ENCODE data around the gene CA11.
"Not testable (repeated sequence)": the region's sequence is repeated elsewhere in the genome, so short reads cannot be mapped to it uniquely, and the experiment has no call there.

Gene CA11

GRCh38 chr19:48641850-48642249 lies 4.1 kb downstream of the CA11 start:
- no peak for DNase-seq (ENCODE audit: low read depth in 2 of 2)

GRCh38 chr19:48639483-48640375 lies 6.3 kb downstream of the CA11 start:
- no peak for DNase-seq (ENCODE audit: low read depth in 2 of 2)

GRCh38 chr19:48638831-48639381 lies 7.1 kb downstream of the CA11 start:
- no peak for DNase-seq (ENCODE audit: low read depth in 2 of 2)

- DNase-seq (ENCODE audit: low read depth in 2 of 2) = peak; percentile 55 to 75
These were observed 7.8 kb downstream of the CA11 start for GRCh38 chr19:48637948-48638830.

GRCh38 chr19:48637449-48637947 lies 8.5 kb downstream of the CA11 start:
- DNase-seq (ENCODE audit: low read depth in 2 of 2) = peak; percentile 99 to 100

- DNase-seq (ENCODE audit: low read depth in 2 of 2) = no peak
These were observed 9.0 kb downstream of the CA11 start, which contains the start of gene DBP for GRCh38 chr19:48636859-48637448. DBP (minus strand) TSS chr19:48637379; CDS start chr19:48636994, 385 bp downstream.

- no peak for DNase-seq (ENCODE audit: low read depth in 2 of 2)
These were observed 9.8 kb downstream of the CA11 start for GRCh38 chr19:48635966-48636858.

GRCh38 chr19:48635263-48635965 lies 10.6 kb downstream of the CA11 start:
- peak; percentile 55 to 57 for DNase-seq (ENCODE audit: low read depth in 2 of 2)

GRCh38 chr19:48634424-48635262 lies 11.3 kb downstream of the CA11 start:
- DNase-seq (ENCODE audit: low read depth in 2 of 2) = peak; percentile 81 to 83

- no peak for DNase-seq (ENCODE audit: low read depth in 2 of 2)
These were observed 12.0 kb downstream of the CA11 start for GRCh38 chr19:48634036-48634342.

- no peak for DNase-seq (ENCODE audit: low read depth in 2 of 2)
These were observed 12.6 kb downstream of the CA11 start for GRCh38 chr19:48633148-48634035.

- DNase-seq (ENCODE audit: low read depth in 2 of 2) = no peak
These were observed 13.3 kb downstream of the CA11 start for GRCh38 chr19:48632692-48633147.

- not testable (repeated sequence) for DNase-seq (ENCODE audit: low read depth in 2 of 2)
These were observed 13.7 kb downstream of the CA11 start for GRCh38 chr19:48632286-48632685.

- no peak for DNase-seq (ENCODE audit: low read depth in 2 of 2)
These were observed 14.8 kb downstream of the CA11 start for GRCh38 chr19:48631225-48631624.

GRCh38 chr19:48630296-48631063 lies 15.5 kb downstream of the CA11 start:
- DNase-seq (ENCODE audit: low read depth in 2 of 2) = no peak

GRCh38 chr19:48629599-48630295 lies 16.2 kb downstream of the CA11 start:
- no peak for DNase-seq (ENCODE audit: low read depth in 2 of 2)

GRCh38 chr19:48629297-48629598 lies 16.7 kb downstream of the CA11 start:
- DNase-seq (ENCODE audit: low read depth in 2 of 2) = no peak
